HG03108 (cell line): ENCODE measurements around the gene TFPI2.
A peak's percentile ranks its signal among the peaks of the same experiment; 100 is the strongest.
"Not testable (repeated sequence)": the region's sequence is repeated elsewhere in the genome, so short reads cannot be mapped to it uniquely, and the experiment has no call there.

ENCODE experiments used
- ATAC-seq: cut with Tn5 transposase; IDR thresholded peaks from one replicate; pipeline ENCODE4 v1.9.1; 2021; ENCODE audit warnings: moderate library complexity; ENCODE audit not compliant: unreplicated experiment

Gene TFPI2, protein sequence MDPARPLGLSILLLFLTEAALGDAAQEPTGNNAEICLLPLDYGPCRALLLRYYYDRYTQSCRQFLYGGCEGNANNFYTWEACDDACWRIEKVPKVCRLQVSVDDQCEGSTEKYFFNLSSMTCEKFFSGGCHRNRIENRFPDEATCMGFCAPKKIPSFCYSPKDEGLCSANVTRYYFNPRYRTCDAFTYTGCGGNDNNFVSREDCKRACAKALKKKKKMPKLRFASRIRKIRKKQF

DNA sequence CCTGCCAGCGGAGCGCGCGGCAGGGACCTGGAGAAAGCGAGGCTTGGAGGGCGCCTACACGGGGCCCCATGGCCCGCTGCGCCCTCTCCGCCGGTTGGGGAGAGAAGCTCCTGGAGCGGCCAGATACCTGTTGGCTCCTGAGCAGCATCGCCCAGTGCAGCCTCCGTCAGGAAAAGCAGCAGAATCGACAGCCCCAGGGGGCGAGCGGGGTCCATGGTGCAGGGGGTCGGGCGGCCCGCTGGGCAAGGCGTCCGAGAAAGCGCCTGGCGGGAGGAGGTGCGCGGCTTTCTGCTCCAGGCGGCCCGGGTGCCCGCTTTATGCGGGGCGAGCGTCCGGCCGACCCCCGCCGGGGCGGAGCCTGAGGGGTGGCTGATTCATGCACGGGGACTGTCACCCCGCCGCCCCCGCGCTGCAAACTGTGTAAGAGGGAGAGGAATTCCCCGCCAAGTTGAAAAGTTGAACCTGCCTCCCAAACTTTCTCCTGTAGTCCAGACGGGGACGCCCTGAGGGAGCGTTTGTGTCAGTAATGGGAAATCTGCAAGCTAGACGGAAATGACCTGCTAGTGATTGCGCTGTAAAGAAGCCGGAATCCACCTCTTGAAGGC is at the start of gene TFPI2:
Gene TFPI2 (minus strand): TSS at position 290 of the 605 bp plus-strand sequence. CDS start 75 bp downstream, at position 215.
- ATAC-seq: peak; percentile 28

DNA sequence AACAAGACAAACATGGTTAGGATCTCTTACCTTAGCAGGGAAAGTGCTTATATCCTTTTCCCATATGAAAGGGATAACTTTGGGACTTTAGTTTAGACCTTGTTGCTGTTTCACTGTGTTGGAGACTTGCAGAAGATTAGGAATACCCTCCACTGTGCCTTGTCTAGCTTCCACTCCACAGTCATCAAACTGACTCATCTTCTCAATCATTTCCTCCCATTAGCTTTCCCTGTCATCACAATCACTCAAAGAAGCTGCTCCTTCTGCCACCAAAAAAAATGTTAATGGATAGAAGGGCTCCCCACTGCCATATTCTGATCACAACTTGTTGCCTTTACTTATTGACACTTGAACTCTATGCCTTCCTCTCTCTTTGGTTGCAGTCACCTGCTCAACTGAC is 47.7 kb upstream of the TFPI2 start:
- no peak for ATAC-seq

GRCh38 chr7:93937818-93938217 is 47.3 kb upstream of the TFPI2 start:
- no peak for ATAC-seq

DNA sequence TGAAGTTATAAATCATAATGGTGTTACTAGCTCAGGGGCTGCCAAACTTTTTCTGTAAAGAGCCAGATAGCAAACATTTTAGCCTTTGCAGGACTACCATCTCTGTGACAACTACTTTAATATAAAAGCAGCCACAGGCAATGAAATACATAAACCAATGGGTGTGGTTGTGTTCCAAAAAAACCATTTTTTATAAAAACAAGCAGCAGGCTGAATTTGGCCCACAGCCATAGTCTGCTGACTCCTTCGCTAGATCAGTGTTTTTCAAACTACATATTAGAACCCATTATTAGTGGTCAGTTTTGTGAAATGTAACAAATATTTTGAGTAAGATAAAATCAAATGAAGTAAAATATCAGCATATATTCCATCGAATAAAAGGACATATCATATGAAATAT is 44.5 kb upstream of the TFPI2 start:
- no peak for ATAC-seq

- ATAC-seq: no peak
Measured at GRCh38 chr7:93933156-93933555, 42.6 kb upstream of the TFPI2 start.

DNA sequence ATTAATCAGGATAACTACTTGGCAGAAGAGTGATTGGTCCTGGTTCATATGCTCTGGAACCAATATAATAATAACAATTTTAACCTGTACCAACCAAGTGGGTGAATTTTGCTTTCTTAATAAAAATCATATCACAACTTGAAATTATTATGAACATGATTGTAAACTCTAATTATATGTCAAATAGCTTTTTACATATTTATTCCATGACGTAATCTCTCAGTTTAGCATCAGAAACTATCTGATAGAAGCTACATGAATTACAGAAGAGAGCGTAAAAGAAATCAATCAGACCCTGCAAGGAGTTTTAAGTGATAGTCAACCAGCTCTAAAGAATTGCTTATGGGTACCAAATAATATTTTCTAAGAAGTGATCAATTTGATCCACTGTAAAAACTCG is 41.1 kb upstream of the TFPI2 start:
- ATAC-seq: no peak

DNA sequence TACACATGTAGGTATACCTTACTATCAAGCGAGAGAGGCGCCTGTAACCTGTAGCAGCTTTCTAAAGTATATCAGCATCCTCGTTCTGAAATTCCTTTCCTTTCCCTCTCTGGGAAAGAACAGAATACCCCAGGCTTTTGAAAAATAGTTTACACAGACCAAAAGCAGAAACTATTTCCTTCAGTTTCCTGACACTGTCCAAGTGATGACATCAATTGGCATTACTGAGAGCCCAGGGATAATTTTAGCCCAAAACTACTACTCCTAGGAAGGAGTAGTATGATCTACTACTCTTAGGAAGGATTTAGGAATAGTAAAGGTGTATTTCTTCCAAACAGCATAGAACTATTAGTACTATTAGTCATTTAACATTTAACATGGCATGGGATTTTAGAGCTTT is 37.0 kb upstream of the TFPI2 start:
- no peak for ATAC-seq

- no peak for ATAC-seq
Measured at GRCh38 chr7:93926800-93927199, 36.2 kb upstream of the TFPI2 start.

DNA sequence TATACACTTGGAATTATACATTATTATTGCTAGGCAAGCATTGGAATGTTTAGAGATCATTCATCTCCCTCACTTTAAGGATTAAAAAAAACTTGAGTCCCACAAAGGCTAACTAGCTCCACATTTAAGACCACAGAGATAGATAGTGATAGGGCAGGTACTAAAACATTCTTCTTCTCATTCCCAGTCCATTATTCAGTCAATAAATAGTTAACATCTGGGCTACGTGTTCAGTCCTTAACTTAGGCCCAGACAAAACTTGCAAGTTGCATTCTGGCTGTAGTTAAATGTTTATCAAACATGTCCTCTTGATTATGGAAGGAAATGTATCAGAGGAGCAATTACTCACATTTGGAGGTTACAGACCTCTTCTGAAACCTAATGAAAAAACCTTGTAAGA is 33.4 kb upstream of the TFPI2 start:
- no peak for ATAC-seq

GRCh38 chr7:93923296-93923695 is 32.7 kb upstream of the TFPI2 start:
- no peak for ATAC-seq

GRCh38 chr7:93921607-93922566 is 31.3 kb upstream of the TFPI2 start, which contains the start of gene GNG11:
Gene GNG11 (plus strand): TSS chr7:93921735. CDS start chr7:93922138, 403 bp downstream.
- ATAC-seq: peak; percentile 95

DNA sequence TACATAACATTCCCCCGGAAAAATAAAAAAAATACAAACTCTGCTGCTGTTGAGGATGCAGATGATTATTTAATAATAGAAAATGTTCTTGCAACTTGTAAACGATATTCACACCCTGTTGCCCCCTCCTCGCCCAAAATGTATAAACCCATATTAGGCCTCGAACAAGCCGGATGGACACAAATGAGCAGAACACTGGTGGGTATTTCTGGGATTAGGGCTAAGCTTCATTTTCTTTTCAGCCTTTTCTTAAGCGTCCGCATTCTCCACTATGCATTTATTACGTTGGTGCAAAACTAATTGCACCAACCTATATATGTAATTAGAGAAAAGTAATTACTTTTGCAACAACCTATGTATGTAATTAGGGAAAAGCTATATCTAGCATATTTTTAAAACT is 30.6 kb upstream of the TFPI2 start:
- no peak for ATAC-seq

DNA sequence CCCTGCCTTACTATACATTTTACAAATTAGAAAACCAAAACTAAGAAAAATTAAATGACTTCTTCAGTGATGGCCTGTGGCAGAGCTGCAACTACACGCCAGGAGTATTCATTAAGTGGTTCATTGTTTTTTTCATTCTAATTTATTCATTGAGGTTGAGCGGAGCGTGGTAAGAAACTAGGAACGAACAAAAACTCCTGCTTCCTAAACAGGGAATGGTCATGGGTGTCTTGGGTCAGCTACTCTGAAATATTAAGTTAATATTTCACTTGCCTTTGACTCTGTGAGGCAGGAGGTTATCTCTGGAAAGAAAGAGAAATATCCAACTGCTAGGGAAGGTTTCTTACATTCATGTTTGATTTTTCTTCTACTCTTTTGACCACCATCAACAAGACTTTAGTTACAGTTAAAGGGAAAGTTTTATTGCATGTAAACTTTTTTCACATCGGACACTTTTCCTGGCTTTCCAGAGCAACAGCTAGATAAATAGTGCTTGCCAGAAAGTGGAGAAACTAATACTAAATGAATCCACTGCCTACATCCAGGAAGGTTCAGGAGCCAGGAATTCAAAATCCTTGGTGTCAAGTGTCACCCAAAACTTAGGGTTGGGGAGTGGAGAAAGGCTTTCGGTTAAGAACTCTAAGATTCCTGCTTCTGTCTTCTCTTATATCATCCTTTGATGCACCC is 30.1 kb upstream of the TFPI2 start:
- no peak for ATAC-seq

GRCh38 chr7:93916315-93916714 is 25.8 kb upstream of the TFPI2 start:
- ATAC-seq: not testable (repeated sequence)

GRCh38 chr7:93915888-93916287 is 25.3 kb upstream of the TFPI2 start:
- ATAC-seq: not testable (repeated sequence)

GRCh38 chr7:93915206-93915842 is 24.8 kb upstream of the TFPI2 start:
- ATAC-seq: not testable (repeated sequence)

DNA sequence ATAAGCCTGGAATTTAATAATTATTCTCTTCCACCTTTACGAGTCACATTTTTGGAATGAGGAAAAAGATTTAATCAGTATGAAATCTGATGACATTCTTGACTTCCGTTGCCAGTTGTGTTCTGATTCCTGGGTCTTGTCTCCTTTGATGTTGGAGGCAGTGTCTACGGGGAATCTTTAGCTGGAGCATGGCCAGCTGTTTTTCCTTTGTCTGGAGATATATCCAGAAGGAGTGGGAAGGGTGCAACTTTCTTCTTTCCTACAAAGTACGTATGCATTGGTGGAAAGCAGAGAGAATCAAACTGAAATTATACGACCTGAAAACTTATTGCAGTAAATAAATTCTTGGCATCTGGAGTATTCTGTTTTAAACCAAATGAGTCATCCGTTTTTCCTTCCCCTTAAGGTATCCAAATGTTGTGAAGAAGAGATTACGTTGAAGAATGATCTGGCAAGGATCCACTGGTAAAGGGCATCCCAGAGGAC is 24.1 kb upstream of the TFPI2 start:
- ATAC-seq: no peak

- ATAC-seq: no peak
Measured at GRCh38 chr7:93913197-93913596, 22.6 kb upstream of the TFPI2 start.

GRCh38 chr7:93911661-93912060 is 21.1 kb upstream of the TFPI2 start:
- ATAC-seq: not testable (repeated sequence)

- ATAC-seq: not testable (repeated sequence)
Measured at GRCh38 chr7:93911242-93911641, 20.7 kb upstream of the TFPI2 start.
